Measurements from ENCODE around the gene INF2. TPM values are rescaled to one million over a fixed set of nuclear protein-coding genes. Genes with fewer than 3 reads are reported as not detected.
A peak's percentile ranks its signal among the peaks of the same experiment; 100 is the strongest.

Gene INF2
- total and polyA plus RNA-seq, 2 experiments from 2014 or later = 14.1 to 62.4 TPM

- no peak for DNase-seq (ENCODE audit: low read depth in 1 of 2, low spot score in 1 of 2)
- Histone ChIP-seq H3K36me3 (no peaks in the 10 kb centered on the region), H3K27ac (no peak overlapping the region), H3K27me3 (no peaks in the 10 kb centered on the region), H3K4me1 (ENCODE audit: low read depth) (no peaks in the 10 kb centered on the region), H3K4me3 (no peak overlapping the region), H3K9me3 (ENCODE audit: low read depth) (no peaks in the 10 kb centered on the region)
- no peak for TF ChIP-seq CTCF (IDR thresholded peaks at IDR 0.05; ENCODE audit: low read depth, low read length)
These were observed 34.1 kb upstream of the INF2 start for GRCh38 chr14:104655128-104655848.

- TF ChIP-seq CTCF (IDR thresholded peaks at IDR 0.05; ENCODE audit: low read depth, low read length) = no peak
- Histone ChIP-seq H3K4me3 (no peak overlapping the region), H3K36me3 (no peaks in the 10 kb centered on the region), H3K4me1 (ENCODE audit: low read depth) (no peaks in the 10 kb centered on the region), H3K27me3 (no peaks in the 10 kb centered on the region), H3K9me3 (ENCODE audit: low read depth) (no peaks in the 10 kb centered on the region), H3K27ac (no peak overlapping the region)
- peak in 1 of 2 donors; percentile 15 for DNase-seq (ENCODE audit: low read depth in 1 of 2, low spot score in 1 of 2)
These were observed 33.3 kb upstream of the INF2 start for GRCh38 chr14:104656014-104656714.

- H3K9me3 ChIP-seq (ENCODE audit: low read depth) = no peaks in the 10 kb centered on the region
- H3K27ac ChIP-seq = no peak overlapping the region
- H3K27me3 ChIP-seq = no peaks in the 10 kb centered on the region
- DNase-seq (ENCODE audit: low read depth in 1 of 2, low spot score in 1 of 2) = no peak
- H3K4me3 ChIP-seq = no peak overlapping the region
- H3K4me1 ChIP-seq (ENCODE audit: low read depth) = no peaks in the 10 kb centered on the region
- no peak for TF ChIP-seq CTCF (IDR thresholded peaks at IDR 0.05; ENCODE audit: low read depth, low read length)
- no peaks in the 10 kb centered on the region for H3K36me3 ChIP-seq
These were observed 32.3 kb upstream of the INF2 start for GRCh38 chr14:104657101-104657524.

- no peak for TF ChIP-seq CTCF (IDR thresholded peaks at IDR 0.05; ENCODE audit: low read depth, low read length)
- Histone ChIP-seq H3K36me3 (no peaks in the 10 kb centered on the region), H3K4me1 (ENCODE audit: low read depth) (no peaks in the 10 kb centered on the region), H3K9me3 (ENCODE audit: low read depth) (no peaks in the 10 kb centered on the region), H3K27me3 (no peaks in the 10 kb centered on the region), H3K27ac (no peak overlapping the region), H3K4me3 (no peak overlapping the region)
- no peak for DNase-seq (ENCODE audit: low read depth in 1 of 2, low spot score in 1 of 2)
These were observed 31.7 kb upstream of the INF2 start for GRCh38 chr14:104657563-104658324.

- no peaks in the 10 kb centered on the region for H3K36me3 ChIP-seq
- H3K27ac ChIP-seq = no peak overlapping the region
- DNase-seq (ENCODE audit: low read depth in 1 of 2, low spot score in 1 of 2) = no peak
- no peaks in the 10 kb centered on the region for H3K9me3 ChIP-seq (ENCODE audit: low read depth)
- no peak for TF ChIP-seq CTCF (IDR thresholded peaks at IDR 0.05; ENCODE audit: low read depth, low read length)
- no peak overlapping the region for H3K4me3 ChIP-seq
- no peaks in the 10 kb centered on the region for H3K4me1 ChIP-seq (ENCODE audit: low read depth)
- H3K27me3 ChIP-seq = no peaks in the 10 kb centered on the region
These were observed 31.1 kb upstream of the INF2 start for GRCh38 chr14:104658325-104658712.
